Measurements from ENCODE around the gene RELL2.
A peak's percentile ranks its signal among the peaks of the same experiment; 100 is the strongest.

The RELL2 gene

DNA sequence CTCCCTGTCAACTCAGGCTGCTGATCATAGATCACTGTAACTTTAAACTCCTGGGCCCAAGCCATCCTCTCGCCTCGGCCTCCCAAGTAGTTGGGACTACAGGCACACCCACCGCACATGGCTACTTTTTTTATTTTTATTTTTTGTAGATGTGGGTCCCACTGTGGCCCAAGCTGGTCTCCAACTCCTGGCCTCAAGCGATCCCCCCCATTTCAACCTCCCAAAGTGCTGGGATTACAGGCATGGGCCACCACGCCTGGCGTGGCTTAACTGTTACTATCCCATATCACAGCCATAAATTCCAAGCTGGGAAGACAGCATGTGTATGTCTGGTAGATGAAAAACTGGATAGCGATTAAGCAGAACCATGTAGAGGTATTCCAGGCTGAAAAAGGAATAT is 1.2 kb upstream of the RELL2 start:
- DNase-seq (ENCODE audit: low read depth in 1 of 2, low spot score in 1 of 2) = no peak
- no peaks in the 10 kb centered on the region for H3K27me3 ChIP-seq (ENCODE audit: insufficient read depth, poor library complexity, severe bottlenecking)
- no peak overlapping the region; the same call in 1 of the 2 replicates for H3K27ac ChIP-seq (replicated peaks)
- TF ChIP-seq GABPA (IDR thresholded peaks at IDR 0.05; ENCODE audit: low read depth) (no peak), POLR2AphosphoS5 (IDR thresholded peaks at IDR 0.05; ENCODE audit: low read depth) (no peak), REST (IDR thresholded peaks at IDR 0.05; ENCODE audit: insufficient replicate concordance, low read depth) (no peak), SPI1 (IDR thresholded peaks at IDR 0.05; ENCODE audit: borderline replicate concordance, low read depth) (no peak)
- TF ChIP-seq, protein P1, sequence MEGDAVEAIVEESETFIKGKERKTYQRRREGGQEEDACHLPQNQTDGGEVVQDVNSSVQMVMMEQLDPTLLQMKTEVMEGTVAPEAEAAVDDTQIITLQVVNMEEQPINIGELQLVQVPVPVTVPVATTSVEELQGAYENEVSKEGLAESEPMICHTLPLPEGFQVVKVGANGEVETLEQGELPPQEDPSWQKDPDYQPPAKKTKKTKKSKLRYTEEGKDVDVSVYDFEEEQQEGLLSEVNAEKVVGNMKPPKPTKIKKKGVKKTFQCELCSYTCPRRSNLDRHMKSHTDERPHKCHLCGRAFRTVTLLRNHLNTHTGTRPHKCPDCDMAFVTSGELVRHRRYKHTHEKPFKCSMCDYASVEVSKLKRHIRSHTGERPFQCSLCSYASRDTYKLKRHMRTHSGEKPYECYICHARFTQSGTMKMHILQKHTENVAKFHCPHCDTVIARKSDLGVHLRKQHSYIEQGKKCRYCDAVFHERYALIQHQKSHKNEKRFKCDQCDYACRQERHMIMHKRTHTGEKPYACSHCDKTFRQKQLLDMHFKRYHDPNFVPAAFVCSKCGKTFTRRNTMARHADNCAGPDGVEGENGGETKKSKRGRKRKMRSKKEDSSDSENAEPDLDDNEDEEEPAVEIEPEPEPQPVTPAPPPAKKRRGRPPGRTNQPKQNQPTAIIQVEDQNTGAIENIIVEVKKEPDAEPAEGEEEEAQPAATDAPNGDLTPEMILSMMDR (IDR thresholded peaks at IDR 0.05; ENCODE audit: insufficient read depth, low read length) = no peak
- H3K4me3 ChIP-seq (replicated peaks; ENCODE audit: insufficient read depth, low read length) = peak overlapping the region; percentile 92

GRCh38 chr5:141636106-141636412 is 738 bp upstream of the RELL2 start:
- Histone ChIP-seq H3K4me3 (replicated peaks; ENCODE audit: insufficient read depth, low read length) (peak overlapping the region; percentile 92), H3K27ac (replicated peaks) (peak overlapping the region; percentile 70), H3K27me3 (ENCODE audit: insufficient read depth, poor library complexity, severe bottlenecking) (no peaks in the 10 kb centered on the region)
- TF ChIP-seq, protein P1 (IDR thresholded peaks at IDR 0.05; ENCODE audit: insufficient read depth, low read length) = no peak
- no peak for TF ChIP-seq SPI1 (IDR thresholded peaks at IDR 0.05; ENCODE audit: borderline replicate concordance, low read depth)
- TF ChIP-seq POLR2AphosphoS5 (IDR thresholded peaks at IDR 0.05; ENCODE audit: low read depth) = no peak
- no peak for TF ChIP-seq REST (IDR thresholded peaks at IDR 0.05; ENCODE audit: insufficient replicate concordance, low read depth)
- no peak for TF ChIP-seq GABPA (IDR thresholded peaks at IDR 0.05; ENCODE audit: low read depth)
- DNase-seq (ENCODE audit: low read depth in 1 of 2, low spot score in 1 of 2) = no peak

DNA sequence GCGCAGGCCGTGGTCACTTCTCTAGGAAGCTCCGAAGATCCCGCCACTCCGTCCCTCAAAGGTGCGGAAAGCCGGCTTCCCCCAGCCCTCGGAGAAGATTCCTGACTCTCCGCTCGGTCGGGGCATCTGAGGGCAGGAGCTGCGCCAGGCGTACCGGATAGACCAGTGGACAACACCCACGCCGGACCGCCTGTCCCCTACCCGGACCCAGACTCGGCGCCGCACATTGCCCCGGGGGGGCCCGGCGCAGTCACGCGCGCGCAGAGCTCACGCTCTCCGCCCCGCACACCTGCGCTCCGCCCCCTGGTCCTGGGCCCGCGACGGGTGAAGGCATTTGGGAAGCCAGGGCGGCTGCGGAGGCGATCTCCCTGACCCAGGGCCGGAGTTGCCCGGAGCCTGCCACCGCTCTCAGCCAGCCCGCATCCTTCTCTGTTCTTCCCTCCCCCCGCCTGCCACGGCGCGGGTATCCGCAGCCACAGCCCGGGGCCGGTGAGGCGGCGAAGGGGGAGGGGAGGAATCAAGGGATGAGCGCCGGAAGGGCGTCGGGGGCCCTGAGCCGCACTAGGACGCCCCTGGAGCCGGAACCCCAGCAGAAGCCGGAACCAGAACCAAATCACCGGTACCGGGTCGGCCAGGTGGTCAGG is 448 bp downstream of the RELL2 start:
- DNase-seq (ENCODE audit: low read depth in 1 of 2, low spot score in 1 of 2) = peak in 1 of 2 experiments; percentile 16
- Histone ChIP-seq H3K27ac (replicated peaks) (peak overlapping the region; percentile 40; the same call in 1 of the 2 replicates), H3K4me3 (replicated peaks; ENCODE audit: insufficient read depth, low read length) (peak overlapping the region; percentile 92), H3K27me3 (ENCODE audit: insufficient read depth, poor library complexity, severe bottlenecking) (no peaks in the 10 kb centered on the region)
- TF ChIP-seq SPI1 (IDR thresholded peaks at IDR 0.05; ENCODE audit: borderline replicate concordance, low read depth) (no peak), POLR2AphosphoS5 (IDR thresholded peaks at IDR 0.05; ENCODE audit: low read depth) (no peak), GABPA (IDR thresholded peaks at IDR 0.05; ENCODE audit: low read depth) (no peak), REST (IDR thresholded peaks at IDR 0.05; ENCODE audit: insufficient replicate concordance, low read depth) (no peak)
- TF ChIP-seq, protein P1 (IDR thresholded peaks at IDR 0.05; ENCODE audit: insufficient read depth, low read length) = no peak
